GM19035 (cell line): ENCODE data around the gene TMEM121.
A peak's percentile ranks its signal among the peaks of the same experiment; 100 is the strongest.
"Not testable (repeated sequence)": the region's sequence is repeated elsewhere in the genome, so short reads cannot be mapped to it uniquely, and the experiment has no call there.

Source experiments
- ATAC-seq: cut with Tn5 transposase; IDR thresholded peaks from one replicate; pipeline ENCODE4 v1.9.1; 2021; ENCODE audit not compliant: unreplicated experiment

Gene TMEM121

DNA sequence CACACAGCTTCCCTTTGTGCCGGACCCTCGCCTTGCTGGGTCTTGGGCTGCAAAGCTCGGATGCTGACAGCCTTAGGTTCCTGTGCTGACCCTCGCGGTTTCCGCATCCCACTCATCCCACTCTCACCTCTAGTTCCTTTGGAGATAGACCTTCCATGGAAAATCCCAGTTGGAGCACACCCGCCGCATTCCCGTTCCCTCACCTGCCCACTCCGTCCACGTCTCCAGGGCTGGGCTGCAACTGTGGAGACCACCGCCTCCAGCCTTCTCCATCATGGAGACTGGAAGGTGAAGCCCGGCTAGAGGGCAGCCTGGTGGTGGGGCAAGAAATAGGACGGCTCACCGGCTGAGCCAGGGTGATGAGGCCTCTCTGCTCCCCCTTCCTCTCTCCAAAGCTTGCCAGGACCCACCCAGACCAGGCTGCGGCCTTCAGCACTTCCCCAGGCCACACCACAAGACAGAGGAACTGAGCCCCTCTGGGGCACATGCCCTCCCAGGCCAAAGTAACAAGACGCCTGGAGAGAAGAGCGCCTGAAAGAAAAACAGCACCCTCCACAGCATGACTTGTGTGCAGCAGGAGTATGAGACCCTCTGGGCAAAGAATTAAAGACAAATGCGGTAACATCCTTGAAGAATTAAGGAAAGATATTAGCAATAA is 15.0 kb downstream of the TMEM121 start:
- ATAC-seq = no peak

- ATAC-seq = not testable (repeated sequence)
These were observed 19.3 kb downstream of the TMEM121 start for GRCh38 chr14:105545676-105546075.

- not testable (repeated sequence) for ATAC-seq
These were observed 20.0 kb downstream of the TMEM121 start for GRCh38 chr14:105546410-105546809.

- not testable (repeated sequence) for ATAC-seq
These were observed 20.7 kb downstream of the TMEM121 start for GRCh38 chr14:105547072-105547471.

DNA sequence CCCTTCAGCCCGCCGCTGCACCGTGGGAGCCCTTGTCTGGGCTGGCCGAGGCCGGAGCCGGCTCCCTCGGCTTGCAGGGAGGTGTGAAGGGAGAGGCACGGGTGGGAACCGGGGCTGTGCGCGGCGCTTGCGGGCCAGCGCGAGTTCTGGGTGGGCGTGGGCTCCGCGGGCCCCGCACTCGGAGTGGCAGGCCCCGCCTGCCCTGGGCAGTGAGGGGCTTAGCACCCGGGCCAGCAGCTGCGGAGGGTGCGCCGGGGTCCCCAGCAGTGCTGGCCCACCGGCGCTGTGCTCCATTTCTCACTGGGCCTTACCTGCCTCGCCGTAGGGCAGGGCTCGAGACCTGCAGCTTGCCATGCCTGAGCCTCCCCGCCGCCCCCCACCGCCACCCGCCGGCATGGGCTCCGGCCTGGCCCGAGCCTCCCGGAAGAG is 21.4 kb downstream of the TMEM121 start:
- no peak for ATAC-seq

DNA sequence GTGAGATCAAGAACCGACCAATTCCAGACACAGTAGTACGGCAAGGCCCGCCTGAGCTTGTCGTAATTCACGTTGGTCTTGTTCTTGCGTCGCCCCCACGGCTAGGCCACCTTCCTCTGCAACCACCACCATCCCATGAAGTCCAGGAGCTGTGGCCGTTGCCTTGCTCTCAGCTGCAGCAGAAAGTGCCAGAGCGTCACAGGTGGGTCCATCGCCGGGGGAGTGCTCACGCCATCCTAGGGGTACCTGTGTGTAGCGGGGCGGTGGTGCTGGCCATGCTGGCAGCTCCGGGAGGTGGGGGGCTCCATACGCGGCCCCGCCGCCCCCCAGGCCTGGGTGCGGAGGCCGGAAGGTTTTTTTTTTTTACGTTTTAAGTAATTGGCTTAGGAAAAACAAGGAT is 23.1 kb downstream of the TMEM121 start:
- no peak for ATAC-seq

DNA sequence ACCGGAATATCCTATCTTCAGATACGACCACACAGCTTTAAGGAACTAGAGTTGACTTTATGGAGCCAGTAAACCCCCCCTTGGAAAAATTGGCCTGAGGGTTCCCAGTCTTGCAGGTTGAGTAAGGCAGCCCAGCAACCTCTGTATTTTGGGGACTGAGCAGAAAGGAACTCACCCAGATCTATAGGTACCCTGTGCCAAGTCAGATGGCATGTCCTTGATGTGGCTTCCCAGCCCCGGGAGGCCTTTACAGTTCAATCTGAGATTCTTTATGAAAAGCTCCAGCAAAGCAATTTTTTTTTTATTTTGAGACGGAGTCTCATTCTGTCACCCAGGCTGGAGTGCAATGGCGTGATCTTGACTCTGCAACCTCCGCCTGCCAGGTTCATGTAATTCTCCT is 27.6 kb downstream of the TMEM121 start:
- ATAC-seq = no peak

DNA sequence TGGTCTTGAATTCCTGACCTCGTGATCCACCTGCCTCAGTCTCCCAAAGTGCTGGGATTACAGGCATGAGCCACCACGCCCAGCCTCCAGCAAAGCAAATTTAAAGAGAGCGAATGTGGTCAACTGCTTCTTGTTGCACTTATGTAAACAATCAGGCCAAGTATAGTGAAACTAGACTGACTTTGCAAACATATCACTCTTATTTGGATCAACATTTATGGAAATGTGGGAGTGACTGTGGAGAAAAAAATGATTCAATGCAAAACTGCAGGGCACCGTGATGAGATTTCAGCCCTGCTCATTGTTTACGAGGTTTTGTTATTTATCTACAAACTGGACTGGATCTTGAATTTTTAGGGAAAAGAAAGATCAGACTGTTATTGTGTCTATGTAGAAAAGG is 28.1 kb downstream of the TMEM121 start:
- no peak for ATAC-seq

DNA sequence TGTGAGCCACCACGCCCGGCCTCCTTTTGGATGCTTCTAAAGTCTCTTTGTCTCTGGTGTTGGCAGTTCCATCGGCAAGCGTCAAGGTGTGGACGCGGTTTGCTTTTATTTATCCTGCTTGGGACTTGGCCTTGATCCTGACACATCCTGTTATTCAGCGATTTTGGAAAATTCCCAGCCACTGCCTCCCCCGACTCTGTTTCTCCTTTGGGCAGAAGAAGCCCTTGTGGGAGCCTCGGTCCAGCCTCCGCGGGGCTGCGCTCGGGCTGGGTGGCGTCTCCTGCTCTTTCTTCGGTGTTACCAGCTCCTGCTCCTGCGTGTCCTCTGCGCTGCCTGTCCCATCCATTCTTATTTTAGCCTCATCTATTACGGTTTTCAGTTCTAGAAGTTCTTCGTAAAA is 31.3 kb downstream of the TMEM121 start:
- not testable (repeated sequence) for ATAC-seq

DNA sequence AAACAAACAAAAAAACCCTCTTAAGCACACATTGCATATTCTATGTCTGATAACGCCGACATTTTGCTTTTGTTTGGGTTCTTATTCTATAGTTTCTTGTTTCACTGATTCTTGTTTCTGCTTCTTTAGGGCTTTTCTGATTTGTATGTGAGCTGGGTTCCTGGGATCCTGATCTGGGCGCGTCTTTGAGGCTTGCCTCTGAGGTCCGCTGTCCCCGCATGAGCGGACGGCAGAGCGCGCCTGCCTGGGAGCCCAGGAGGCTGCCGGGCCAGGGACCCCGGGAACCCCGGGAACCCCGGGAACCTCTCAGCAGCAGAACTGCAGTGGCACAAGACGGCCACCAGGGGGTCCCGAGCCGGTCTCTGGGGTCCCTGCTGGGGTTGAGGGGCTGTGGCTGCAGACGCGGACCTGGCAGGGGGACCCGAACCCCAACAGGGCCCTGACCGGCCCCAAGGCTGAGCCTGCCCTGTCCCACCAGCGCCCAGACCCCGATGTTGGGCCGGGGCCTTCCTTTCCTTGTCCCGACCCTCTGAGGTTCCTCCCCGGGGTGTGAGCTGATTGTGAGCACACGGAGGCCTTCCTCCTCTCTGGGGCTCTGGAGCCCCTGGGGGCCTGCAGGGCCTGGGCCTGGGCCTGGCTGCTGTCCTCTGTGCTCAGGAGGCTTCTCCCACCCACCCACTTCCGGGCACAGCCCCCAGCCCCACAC is 32.2 kb downstream of the TMEM121 start:
- ATAC-seq = not testable (repeated sequence)

GRCh38 chr14:105559384-105560047 is 33.1 kb downstream of the TMEM121 start:
- peak; percentile 59 for ATAC-seq

DNA sequence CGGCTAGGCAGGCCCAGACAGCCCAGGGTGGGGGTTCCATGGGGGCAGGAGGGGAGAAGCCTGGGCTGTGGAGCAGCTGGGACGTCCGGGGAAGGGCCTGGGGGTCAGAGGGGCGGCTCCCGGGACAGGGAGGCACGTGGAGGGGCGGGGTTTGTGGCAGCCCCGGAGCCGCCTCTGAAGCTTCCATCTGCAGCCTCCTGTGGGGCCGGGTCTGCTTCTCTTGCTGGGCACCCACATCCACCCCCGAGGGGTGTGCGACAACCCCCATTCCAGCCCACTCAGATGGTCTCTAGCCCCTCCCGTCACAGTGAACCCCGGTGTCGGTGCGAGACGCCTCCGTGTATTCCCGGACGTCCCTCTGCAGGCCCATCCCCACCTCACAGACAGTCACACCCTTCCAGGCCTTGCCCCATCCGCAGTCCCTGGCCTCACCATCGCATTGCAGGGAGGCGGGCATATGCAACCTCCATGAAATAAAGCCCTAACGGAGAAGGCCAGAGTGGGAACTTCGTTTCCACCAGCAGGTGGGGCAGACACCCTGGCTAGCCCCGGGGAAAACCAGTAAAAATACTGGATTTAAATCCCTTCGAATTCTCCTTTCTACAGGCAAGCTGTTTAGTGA is 33.8 kb downstream of the TMEM121 start:
- ATAC-seq = peak; percentile 65

- not testable (repeated sequence) for ATAC-seq
These were observed 35.0 kb downstream of the TMEM121 start for GRCh38 chr14:105561345-105561744.

DNA sequence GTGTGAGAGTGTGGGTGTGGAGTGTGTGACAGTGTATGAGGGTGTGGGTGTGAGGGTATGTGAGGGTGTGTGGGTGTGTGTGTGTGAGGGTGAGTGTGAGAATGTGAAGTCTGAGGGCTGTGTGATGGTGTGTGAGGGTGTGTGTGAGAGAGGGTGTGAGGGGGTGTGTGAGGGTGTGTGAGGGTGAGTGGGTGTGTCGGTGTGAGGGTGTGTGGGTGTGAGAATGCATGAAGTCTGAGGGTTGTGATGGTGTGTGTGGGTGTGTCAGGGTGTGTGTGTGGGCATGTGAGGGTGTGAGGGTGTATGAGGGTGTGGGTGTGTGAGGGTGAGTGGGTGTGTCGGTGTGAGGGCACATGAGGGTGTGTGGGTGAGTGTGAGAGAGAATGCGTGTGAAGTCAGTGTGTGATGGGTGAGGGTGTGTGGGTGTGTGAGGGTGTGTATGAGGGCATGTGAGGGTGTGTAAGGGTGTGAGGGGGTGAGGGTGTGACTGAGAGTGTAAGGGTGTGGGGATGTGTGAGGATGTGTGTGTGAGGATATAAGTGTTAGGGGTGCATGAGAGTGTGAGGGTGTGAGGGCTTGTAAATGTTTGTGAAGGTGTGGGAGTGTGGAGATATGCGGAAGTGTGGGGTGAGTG is 36.4 kb downstream of the TMEM121 start:
- ATAC-seq = no peak

DNA sequence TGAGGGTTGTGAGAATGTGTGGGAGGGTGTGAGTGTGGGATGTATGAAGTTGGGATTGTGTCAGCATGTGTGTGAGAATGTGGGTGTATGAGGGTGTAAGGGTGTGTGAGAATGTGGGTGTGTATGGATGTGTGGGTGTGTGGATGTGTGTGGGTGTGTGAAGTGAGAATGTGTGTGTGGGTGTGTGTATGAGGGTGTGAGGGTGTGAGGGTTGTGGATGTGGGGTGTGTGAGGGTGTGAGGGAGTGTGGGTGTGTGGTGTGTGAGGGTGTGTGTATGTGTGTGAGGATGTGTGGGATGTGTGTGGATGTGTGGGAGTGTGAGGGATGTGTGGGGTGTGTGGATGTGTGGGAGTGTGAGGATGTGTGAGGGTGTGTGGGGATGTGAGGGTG is 37.0 kb downstream of the TMEM121 start:
- ATAC-seq = no peak

DNA sequence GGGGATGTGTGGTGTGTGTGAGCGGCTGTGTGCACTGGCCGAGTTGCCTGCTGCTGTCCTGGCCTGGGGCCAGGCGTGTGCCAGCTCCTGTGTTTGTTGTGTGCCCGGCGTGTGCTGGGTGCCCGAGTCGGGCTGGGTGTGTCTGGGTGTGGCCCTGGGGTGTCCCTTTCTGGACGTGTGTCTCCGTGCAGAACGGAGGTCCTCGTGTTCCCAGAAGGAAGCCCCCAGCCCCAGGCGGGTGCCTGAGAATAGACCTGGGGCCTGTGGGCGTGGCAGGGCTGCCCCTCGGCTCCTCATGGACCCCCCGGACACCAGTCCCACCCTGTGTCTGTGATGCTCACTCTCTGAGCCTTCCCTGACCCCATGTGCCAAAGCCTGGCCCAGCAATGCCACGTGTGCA is 38.2 kb downstream of the TMEM121 start:
- ATAC-seq = not testable (repeated sequence)

DNA sequence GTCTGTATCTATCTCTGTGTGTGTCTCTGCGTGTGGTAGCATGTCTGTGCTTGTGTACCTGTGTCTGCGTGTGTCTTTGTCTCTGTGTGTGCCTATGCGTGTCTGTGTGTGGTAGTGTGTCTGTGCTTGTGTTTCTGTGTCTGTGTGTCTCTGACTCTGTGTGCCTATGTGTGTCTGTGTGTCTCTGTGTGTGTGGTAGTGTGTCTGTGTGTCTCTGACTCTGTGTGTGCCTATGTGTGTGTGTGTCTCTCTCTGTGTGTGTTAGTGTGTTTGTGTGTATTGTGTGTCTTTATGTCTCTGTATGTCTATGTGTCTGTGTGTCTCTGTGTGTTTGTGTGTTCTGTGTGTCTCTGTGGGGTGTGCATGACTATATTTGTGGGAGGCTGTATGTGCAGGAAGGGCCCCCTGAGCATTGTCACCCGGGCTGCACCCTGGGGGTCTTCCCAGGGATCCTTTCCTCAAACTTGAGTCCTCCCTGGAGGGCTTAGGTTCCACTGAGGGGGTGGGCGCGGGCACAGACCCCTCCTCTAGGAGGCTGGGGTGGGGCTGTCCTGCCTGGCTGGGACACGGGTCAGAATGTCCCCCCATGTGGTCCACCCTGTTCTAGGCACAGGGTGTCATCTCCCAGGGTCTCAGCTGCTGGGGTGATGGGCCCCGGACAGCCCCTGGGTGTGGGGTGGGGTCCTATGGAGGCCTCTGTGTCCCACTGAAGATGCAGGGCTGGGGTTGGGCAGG is 39.0 kb downstream of the TMEM121 start:
- not testable (repeated sequence) for ATAC-seq

GRCh38 chr14:105566248-105567163 is 40.1 kb downstream of the TMEM121 start:
- peak; percentile 51 for ATAC-seq
